ENCODE results near the gene PTPRZ1. TPM values are rescaled to one million over a fixed set of nuclear protein-coding genes. Genes with fewer than 3 reads are reported as not detected.

The PTPRZ1 gene
- total RNA-seq, 1 donor from 2014 or later: 2.5 TPM

DNA sequence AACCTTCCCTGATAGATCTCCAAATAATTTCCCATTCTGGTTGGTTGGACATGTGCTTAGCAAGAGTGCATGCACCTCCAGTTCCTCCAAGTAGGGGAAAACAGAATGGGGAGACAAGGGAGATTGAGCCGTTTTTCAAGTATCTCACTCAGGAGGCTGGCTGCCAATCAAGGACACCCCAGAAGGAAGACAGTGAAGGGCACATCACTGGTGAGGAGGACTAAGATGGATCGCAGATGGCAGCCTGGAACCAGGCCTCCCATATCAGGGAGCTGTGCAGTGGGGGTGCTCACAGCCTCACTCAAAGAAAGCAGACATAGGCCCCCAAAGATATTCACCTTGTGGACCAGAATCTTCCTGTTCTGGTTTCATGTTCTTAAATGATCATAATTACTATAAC is 31.2 kb downstream of the PTPRZ1 start:
- Mint-ChIP-seq H3K27me3 (ENCODE audit: unreplicated experiment) (no peaks in the 10 kb centered on the region), H3K9me3 (ENCODE audit: unreplicated experiment) (no peaks in the 10 kb centered on the region), H3K4me1 (ENCODE audit: unreplicated experiment) (no peaks in the 10 kb centered on the region), H3K4me3 (ENCODE audit: unreplicated experiment) (no peak overlapping the region), H3K27ac (ENCODE audit: unreplicated experiment) (no peak overlapping the region), H3K36me3 (ENCODE audit: low read depth, unreplicated experiment) (no peaks in the 10 kb centered on the region)
- TF ChIP-seq CTCF (IDR thresholded peaks at IDR 0.05; ENCODE audit: unreplicated experiment): no peak
- DNase-seq (ENCODE audit: low spot score): no peak

GRCh38 chr7:121908042-121908441 is 35.1 kb downstream of the PTPRZ1 start:
- no peak for DNase-seq (ENCODE audit: low spot score)
- Mint-ChIP-seq H3K4me1 (ENCODE audit: unreplicated experiment) (no peaks in the 10 kb centered on the region), H3K4me3 (ENCODE audit: unreplicated experiment) (no peak overlapping the region), H3K36me3 (ENCODE audit: low read depth, unreplicated experiment) (no peaks in the 10 kb centered on the region), H3K27me3 (ENCODE audit: unreplicated experiment) (no peaks in the 10 kb centered on the region), H3K27ac (ENCODE audit: unreplicated experiment) (no peak overlapping the region), H3K9me3 (ENCODE audit: unreplicated experiment) (no peaks in the 10 kb centered on the region)
- TF ChIP-seq CTCF (IDR thresholded peaks at IDR 0.05; ENCODE audit: unreplicated experiment): no peak

GRCh38 chr7:121909716-121910345 is 36.9 kb downstream of the PTPRZ1 start:
- Mint-ChIP-seq H3K36me3 (ENCODE audit: low read depth, unreplicated experiment) (no peaks in the 10 kb centered on the region), H3K4me3 (ENCODE audit: unreplicated experiment) (no peak overlapping the region), H3K9me3 (ENCODE audit: unreplicated experiment) (no peaks in the 10 kb centered on the region), H3K27ac (ENCODE audit: unreplicated experiment) (no peak overlapping the region), H3K27me3 (ENCODE audit: unreplicated experiment) (no peaks in the 10 kb centered on the region), H3K4me1 (ENCODE audit: unreplicated experiment) (no peaks in the 10 kb centered on the region)
- no peak for DNase-seq (ENCODE audit: low spot score)
- TF ChIP-seq CTCF (IDR thresholded peaks at IDR 0.05; ENCODE audit: unreplicated experiment): no peak

GRCh38 chr7:121913947-121914675 is 41.1 kb downstream of the PTPRZ1 start:
- Mint-ChIP-seq H3K27me3 (ENCODE audit: unreplicated experiment) (peaks cover 1% of the 10 kb centered on the region), H3K4me1 (ENCODE audit: unreplicated experiment) (no peaks in the 10 kb centered on the region), H3K9me3 (ENCODE audit: unreplicated experiment) (no peaks in the 10 kb centered on the region), H3K36me3 (ENCODE audit: low read depth, unreplicated experiment) (no peaks in the 10 kb centered on the region), H3K4me3 (ENCODE audit: unreplicated experiment) (no peak overlapping the region), H3K27ac (ENCODE audit: unreplicated experiment) (no peak overlapping the region)
- no peak for TF ChIP-seq CTCF (IDR thresholded peaks at IDR 0.05; ENCODE audit: unreplicated experiment)
- DNase-seq (ENCODE audit: low spot score): no peak

DNA sequence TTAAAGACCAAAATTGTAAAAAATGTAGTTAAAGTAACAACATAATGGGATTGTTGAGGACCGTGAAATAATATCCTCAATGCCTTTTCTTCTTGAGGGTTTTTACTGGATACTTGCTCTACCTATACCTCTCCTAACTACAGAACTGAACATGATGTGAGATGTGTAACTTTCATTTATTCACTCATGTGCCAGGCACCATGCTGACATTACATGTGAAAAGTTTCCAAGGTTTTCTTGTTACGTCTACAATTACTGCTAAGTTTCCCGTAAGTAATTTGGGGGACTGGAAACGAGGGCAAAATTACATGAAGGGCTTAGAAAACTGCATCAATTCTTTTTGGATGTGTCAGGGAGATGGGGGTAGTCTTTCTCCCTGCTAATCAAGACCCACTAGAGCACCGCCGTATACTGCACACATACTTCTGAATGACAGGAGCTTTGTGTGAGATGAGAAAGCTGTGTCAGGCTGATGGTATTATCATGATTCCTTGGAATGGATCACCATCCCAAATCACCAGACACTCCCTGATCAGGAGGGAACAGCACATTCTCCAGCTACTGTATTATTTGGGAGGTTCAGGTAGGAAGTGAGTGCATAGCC is 41.8 kb downstream of the PTPRZ1 start:
- Mint-ChIP-seq H3K27ac (ENCODE audit: unreplicated experiment) (no peak overlapping the region), H3K36me3 (ENCODE audit: low read depth, unreplicated experiment) (no peaks in the 10 kb centered on the region), H3K4me1 (ENCODE audit: unreplicated experiment) (no peaks in the 10 kb centered on the region), H3K27me3 (ENCODE audit: unreplicated experiment) (peaks cover 1% of the 10 kb centered on the region), H3K9me3 (ENCODE audit: unreplicated experiment) (no peaks in the 10 kb centered on the region), H3K4me3 (ENCODE audit: unreplicated experiment) (no peak overlapping the region)
- TF ChIP-seq CTCF (IDR thresholded peaks at IDR 0.05; ENCODE audit: unreplicated experiment): no peak
- no peak for DNase-seq (ENCODE audit: low spot score)
